Stimulated activated CD4-positive, alpha-beta T cell treated with anti-CD3 and anti-CD28 coated beads, Interleukin-1b, Interleukin-23, amount 100 ng/mL, for 1 hour (primary cell): ENCODE measurements around the gene NUP160.
"Not testable (repeated sequence)": the region's sequence is repeated elsewhere in the genome, so short reads cannot be mapped to it uniquely, and the experiment has no call there.

Experiments
- DNase-seq, 2 donors: peaks; one replicate each; pipeline ENCODE4 v3.0.0-alpha.2; 2020; ENCODE audit warnings: low read depth in 2 of 2

The NUP160 gene, protein sequence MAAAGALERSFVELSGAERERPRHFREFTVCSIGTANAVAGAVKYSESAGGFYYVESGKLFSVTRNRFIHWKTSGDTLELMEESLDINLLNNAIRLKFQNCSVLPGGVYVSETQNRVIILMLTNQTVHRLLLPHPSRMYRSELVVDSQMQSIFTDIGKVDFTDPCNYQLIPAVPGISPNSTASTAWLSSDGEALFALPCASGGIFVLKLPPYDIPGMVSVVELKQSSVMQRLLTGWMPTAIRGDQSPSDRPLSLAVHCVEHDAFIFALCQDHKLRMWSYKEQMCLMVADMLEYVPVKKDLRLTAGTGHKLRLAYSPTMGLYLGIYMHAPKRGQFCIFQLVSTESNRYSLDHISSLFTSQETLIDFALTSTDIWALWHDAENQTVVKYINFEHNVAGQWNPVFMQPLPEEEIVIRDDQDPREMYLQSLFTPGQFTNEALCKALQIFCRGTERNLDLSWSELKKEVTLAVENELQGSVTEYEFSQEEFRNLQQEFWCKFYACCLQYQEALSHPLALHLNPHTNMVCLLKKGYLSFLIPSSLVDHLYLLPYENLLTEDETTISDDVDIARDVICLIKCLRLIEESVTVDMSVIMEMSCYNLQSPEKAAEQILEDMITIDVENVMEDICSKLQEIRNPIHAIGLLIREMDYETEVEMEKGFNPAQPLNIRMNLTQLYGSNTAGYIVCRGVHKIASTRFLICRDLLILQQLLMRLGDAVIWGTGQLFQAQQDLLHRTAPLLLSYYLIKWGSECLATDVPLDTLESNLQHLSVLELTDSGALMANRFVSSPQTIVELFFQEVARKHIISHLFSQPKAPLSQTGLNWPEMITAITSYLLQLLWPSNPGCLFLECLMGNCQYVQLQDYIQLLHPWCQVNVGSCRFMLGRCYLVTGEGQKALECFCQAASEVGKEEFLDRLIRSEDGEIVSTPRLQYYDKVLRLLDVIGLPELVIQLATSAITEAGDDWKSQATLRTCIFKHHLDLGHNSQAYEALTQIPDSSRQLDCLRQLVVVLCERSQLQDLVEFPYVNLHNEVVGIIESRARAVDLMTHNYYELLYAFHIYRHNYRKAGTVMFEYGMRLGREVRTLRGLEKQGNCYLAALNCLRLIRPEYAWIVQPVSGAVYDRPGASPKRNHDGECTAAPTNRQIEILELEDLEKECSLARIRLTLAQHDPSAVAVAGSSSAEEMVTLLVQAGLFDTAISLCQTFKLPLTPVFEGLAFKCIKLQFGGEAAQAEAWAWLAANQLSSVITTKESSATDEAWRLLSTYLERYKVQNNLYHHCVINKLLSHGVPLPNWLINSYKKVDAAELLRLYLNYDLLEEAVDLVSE (N-terminal part only)

DNA sequence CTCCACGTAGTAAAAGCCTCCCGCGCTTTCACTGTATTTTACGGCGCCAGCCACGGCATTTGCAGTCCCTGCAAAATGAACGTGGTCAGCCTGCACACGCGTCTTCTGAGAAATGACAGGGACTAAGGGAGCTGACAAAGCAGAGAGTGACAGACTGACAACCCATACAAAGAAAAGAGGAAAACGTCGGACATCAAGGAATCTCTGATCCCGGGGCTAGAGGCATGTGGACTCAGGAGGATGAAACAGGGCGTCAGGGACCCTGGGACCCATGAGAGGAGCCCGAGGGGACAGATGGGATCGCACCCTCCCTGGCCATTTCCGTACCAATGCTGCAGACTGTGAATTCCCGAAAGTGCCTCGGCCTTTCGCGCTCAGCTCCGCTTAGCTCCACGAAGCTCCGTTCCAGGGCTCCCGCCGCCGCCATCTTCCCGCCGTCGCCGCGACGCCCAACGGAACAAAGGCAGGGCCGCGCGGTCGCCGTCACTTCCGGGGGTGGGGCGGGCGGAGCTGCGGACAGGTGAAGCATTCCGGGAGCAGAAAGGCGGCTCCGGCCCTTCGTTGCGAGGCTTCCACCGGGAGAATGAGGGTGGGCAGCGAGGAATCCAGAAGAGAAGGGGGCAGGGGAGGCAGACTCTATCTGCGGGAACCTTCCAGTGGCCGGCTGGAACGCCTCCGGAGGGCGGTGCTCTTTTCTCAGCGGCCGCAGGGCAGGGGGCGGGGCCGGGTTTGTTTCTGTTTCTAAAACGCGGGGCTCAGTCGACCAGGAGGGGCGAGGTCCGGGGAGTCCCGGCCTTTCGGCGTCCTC is at the start of gene NUP160:
NUP160 (minus strand) TSS at position 459 of the 808 bp plus-strand sequence; CDS start at position 427, 32 bp downstream.
- peak; percentile 51 to 88 for DNase-seq

DNA sequence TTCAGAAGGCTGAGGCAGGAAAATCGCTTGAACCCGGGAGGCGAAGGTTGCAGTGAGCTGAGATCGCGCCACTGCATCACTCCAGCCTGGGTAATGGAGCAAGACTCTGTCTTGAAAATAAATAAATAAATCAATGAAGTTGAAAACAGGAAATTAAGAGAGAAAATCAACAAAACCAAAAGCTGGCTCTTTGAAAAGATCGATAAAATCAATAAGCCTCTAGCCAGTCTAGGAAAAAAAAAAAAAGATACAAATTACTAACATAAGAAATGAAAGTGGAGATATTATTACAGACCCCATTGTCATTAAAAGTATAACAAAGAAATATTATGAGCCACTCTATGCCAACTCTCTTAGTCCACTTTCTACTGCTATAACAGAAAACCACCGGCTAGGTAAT is 48.0 kb upstream of the NUP160 start:
- DNase-seq = no peak

DNA sequence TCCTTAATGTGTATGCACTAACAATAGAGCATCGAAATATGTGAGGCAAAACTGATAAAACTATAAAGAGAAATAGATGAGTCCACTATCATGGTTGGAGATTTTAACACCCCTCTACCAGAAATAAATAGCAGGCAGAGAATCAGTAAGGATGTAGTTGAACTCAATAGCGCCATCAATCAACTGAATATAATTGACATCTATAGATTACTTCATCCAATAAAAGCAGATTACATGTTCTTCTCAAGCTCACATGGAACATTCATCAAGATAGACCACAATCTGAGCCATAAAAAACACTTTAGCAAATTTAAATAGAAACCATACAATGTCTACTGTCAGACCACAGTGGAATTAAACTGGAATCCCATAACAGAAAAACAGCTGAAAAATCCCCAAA is 46.9 kb upstream of the NUP160 start:
- no peak for DNase-seq

DNA sequence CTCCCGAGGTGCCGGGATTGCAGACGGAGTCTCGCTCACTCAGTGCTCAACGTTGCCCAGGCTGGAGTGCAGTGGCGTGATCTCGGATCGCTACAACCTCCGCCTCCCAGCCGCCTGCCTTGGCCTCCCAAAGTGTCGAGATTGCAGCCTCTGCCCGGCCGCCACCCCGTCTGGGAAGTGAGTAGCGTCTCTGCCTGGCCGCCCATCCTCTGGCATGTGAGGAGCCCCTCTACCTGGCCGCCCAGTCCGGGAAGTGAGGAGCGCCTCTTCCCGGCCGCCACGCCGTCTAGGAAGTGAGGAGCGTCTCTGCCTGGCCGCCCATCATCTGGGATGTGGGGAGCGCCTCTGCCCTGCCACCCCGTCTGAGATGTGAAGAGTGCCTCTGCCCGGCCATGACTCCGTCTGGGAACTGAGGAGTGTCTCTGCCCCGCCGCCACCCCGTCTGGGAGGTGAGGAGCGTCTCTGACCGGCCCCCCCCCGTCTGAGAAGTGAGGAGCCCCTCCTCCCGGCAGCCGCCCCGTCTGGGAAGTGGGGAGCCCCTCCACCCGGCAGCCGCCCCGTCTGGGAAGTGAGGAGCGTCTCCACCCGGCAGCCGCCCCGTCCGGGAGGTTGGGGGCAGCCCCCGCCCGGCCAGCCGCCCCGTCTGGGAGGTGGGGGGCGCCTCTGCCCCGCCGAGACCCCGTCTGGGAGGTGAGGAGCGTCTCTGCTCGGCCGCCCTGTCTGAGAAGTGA is 44.6 kb upstream of the NUP160 start:
- DNase-seq = not testable (repeated sequence)

DNA sequence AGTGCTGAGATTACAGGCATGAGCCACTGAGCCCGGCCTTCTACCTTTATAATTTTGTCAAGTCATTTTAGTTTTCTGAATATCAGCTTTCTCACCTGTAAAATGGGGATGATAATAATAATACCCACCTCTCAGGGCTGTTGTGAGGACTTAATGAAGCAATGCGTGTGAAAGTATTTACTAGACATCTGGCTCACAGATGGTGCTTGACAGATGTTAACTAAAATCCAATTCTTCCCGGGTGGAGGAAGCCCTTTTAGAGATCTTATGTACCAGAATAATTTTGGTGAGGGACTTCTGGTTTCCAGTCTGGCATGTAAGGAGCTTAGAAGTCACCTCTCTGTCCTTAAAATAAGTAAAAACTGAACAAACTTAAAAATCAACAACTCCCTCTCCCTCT is 43.7 kb upstream of the NUP160 start:
- no peak for DNase-seq

DNA sequence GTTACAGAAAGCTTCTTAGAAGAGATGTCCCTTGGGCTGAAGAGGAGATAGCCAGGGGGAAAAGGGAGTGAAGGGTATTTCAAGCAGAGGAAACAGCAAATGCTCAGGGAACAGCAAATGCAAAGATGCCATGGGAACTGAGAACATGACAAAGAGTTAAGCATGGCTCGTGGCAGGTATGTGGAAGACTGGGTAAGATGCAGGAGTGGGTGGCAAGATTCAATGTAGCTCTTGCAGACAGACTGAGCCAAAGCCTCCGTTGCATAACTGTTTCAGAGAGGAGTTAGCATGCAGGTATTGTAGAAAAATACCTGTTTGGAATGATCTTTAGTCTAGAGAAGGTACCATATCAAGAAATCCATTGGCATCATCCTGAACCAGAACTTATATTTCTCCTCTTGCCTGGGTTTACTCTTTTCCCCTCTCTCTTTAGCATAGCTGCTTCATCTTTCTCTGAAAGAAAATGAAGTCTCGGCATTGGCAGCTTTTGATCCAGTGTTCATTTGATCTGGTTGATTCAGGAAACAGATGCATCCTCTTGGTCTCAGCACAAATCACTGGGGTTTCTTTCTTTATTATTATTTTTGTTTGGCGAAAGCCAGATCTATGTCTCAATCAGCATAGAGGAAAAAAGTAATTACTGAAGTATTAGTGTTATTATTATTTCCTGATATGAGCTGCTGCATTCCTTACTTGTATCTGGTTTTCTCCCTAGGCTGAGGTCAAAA is 41.7 kb upstream of the NUP160 start:
- DNase-seq = no peak

DNA sequence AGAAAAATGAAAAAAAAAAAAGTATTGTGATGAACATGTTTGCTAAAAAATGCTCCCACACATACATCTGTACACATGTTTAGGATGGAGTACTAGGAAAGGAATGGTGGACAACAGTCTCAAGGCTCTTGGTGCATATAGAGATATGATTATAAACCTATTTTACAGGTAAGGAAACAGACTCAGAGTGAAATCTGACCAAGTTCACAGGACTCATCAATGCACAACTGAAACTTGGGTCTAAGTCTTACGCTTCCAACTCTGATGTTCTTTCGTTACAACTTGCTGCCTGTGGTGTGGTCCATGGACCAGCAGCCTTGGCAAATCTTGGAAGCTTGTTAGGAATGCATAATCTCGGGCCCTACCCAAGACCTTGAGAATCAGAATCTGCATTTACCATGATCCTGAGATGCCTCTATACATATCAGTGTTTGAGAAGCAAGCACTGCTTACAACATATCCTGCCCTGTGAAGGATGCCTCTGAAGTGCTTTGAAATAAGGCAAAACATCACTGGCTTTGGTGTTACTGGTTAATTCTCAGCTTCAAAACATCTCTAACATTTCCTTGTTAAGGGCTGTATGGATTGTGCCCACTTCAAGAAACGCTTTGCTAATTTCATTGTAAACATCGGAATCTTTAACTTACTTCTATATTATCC is 39.9 kb upstream of the NUP160 start:
- no peak for DNase-seq

DNA sequence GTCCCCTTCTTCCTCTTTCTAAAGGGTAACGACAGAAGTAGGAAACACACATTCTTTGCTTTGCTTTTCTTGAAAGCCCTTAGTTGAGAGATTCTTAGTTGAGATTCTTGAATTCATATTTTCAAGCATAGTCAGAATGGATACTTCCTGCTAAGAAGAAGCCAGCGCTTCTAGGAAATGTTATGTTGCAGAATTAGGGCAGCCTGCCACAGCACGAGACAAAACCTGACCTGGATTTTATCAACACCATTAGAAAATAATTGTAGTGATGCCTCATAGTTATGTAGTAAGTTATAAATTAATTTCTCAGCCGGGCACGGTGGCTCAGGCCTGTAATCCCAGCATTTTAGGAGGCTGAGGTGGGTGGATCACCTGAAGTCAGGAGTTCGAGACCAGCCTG is 37.9 kb upstream of the NUP160 start:
- no peak for DNase-seq

DNA sequence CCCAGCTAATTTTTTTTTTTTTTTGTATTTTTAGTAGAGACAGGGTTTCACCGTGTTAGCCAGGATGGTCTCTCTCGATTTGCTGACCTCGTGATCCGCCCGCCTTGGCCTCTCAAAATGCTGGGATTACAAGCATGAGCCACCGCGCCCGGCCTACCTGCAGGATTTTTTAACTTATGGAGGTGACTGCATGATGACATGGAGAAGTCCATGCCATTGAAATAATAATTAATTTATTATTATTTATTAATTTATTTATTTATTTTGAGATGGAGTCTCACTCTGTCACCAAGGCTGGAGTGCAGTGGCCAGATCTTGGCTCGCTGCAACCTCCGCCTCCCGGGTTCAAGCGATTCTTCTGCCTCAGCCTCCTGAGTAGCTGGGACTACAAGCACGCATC is 34.3 kb upstream of the NUP160 start:
- not testable (repeated sequence) for DNase-seq

DNA sequence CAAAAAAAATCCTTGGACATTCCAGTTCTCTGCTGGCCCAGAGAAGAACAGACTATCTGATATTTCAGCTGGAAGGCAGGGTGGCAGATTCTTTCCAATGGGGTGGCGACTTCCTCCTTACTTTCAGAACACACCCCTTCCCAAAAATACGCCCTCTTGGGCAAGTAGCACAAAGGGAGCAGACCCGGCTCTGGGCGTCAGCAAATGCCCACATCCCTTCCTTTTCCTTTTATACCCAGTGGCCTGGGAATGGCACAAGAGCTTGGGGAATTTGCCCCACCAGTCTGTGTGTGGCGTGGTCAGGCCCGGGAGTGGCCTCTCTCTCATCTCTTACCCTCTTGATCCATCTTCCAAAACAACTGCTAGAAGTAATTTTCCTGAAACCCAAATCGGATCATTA is 33.0 kb upstream of the NUP160 start:
- DNase-seq = no peak

DNA sequence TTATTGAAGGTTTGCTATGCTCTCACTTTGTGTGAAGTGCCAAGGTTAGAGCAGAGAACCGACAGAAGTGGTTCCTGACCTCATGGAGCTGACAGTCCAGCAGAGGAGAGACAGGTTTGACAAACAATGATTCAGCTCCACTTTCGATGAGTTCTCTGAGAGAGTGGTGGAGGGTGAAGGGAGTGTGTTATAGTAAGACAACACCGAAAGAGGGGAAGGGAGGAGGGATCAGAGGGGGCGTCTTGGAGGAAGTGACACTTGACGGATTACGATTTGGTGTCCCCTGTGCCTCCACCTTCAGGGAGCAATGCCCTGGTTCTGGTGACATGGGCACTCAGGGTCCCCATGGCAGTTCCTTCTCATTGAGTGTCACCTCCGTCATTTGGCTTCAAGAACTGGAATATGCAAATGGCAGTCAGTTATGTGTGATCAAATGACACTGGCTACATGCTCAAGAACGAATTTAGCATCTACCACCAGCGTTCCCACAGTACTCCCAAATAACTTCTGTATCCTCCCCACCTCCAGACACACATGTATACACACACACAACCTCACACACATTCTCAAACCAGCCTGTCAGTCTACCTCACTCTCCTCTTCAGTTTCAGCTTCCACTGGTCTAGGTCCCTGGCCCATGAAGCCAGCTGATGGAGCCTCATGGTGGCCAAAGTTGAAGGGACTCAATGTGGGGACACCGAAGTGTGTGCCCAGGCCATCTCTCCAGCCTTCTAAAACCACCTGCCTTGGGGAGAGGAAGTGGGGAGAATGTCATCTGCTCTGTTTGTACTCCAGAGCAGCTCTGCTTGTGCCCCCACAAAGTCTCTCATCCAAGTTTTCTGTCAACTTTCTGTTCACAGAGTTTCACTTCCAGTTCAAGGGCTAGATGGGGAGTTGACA is 31.4 kb upstream of the NUP160 start:
- no peak for DNase-seq

DNA sequence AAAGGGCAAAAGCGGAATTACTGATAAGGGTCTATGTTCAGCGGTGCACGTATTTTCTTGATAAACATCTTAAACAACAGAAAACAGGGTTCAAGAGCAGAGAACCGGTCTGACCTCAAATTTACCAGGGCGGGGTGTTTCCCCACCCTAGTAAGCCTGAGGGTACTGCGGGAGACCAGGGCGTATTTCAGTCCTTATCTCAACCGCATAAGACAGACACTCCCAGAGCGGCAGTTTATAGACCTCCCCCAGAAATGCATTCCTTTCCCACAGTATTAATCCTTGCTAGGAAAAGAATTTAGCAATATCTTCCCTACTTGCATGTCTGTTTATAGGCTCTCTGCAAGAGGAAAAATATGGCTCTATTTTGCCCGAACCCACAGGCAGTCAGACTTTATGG is 27.7 kb upstream of the NUP160 start:
- DNase-seq = not testable (repeated sequence)

DNA sequence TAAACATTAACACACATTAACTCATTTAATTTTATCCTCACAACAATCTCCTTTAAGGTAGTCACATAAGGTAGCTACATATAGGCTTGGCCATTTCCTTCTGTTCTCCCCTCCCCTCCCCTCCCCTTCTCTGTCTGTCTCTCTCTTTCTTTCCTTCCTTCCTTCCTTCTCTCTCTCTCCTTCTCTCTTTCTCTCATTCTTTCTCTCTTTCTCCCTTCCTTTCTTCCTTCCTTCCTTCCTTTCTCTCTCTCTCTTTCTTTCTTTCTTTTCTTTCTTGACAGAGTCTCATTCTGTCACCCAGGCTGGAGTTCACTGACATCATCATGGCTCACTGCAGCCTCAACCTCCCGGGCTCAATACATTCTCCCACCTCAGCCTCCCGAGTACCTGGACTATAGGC is 22.3 kb upstream of the NUP160 start:
- no peak for DNase-seq

DNA sequence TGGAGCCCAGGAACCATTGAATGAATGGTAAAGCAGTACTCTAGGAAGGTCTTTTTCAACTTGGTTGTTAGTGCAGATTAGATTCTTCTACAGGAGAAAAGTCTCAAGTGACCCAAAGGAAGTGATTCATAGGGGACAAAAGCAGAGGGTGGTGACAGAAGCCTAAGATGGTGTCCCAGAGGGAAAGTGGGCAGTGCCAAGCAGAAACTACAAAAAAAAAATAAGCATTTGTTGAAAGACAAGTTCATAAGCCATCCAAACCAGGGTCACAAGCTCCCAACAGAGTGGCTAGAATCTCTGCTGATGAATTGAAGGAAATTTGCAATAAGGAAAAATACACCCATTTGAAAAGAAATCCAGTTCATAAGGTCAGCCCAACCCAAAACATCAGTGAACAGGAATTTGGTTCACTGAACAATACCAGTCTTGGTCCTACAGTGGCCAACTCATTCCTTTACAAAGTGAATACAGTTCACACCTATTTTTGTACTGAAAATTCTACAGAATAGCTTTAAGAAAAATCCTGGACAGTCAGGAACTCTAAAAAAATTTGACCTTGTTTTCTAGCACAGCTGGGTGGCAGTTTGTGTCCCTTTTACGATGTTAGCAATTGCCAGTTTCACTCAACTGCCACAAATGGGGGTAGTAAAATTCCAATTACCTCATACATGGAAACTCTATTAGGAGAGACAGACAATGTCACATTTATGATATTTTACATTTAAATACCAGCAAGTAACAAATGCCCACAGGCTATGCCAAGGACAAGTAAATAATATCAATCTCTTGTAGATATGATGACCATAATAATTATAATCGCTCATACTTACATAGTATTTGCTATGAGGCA is 21.6 kb upstream of the NUP160 start:
- DNase-seq = no peak

DNA sequence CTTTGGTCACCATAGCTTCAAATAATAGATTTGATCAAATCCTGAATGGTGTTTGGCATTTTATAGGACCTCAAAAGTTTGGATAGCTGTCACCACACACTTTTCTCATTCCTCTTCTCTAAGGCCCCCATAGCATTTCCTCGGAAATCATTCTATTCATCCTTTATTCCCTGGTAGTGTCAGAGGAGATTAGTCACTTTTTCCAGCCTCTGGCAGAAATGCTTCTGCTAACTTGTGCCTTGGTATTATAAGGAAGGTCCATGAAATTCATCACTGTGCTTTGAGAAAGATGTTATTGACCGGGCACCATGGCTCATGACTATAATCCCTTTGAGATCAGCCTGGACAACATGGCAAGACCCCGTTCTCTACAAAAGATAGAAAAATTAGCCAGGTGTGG is 19.7 kb upstream of the NUP160 start:
- no peak for DNase-seq

DNA sequence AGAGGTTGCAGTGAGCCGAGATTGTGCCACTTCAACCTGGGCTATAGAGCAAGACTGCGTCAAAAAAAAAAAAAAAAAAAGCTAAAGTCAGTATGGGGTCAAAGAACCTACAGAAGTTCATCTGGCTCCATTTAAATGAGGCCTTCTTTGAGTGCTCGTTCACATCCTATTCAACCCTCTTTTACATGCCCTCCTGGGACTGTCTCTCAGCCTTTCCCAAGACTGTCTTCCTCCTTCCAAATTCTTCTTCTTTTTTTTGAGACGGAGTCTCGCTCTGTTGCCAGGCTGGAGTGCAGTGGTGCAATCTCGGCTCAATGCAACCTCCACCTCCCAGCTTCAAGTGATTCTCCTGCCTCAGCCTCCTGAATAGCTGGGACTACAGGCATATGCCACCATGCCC is 18.7 kb upstream of the NUP160 start:
- not testable (repeated sequence) for DNase-seq

DNA sequence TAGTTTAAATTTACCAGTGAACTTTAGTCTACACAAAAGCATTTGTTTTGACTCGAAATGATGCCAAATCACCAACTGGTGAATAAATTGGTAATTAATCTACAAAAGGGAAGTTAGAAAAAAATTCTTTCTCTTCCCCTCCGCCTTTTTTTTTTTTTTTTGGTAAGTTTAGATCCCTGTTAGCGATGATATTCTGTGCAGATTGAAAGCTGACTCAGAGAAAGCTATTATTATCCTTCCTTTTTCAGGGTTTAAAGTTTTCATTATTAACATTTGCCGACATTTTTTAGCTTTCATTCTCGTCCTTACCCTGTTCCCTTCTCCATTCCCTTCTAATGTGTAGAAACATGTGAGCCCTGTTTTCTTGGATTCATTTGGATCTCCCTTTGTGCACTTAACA is 16.8 kb upstream of the NUP160 start:
- DNase-seq = no peak
